Activated CD4-positive, alpha-beta T cell treated with anti-CD3 and anti-CD28 coated beads, Interleukin-2, amount 10 ng/mL, durations not matched to agents 24 days and 14 days (primary cell): ENCODE results near the gene REEP3. TPM values are rescaled to one million over a fixed set of nuclear protein-coding genes. Genes with fewer than 3 reads are reported as not detected.

Experiments
- DNase-seq: peaks from one replicate; pipeline ENCODE4 v3.0.0; 2022
- H3K27ac Mint-ChIP-seq: one replicate; pipeline ENCODE4 v1.8.0; 2022; ENCODE audit warnings: mild to moderate bottlenecking, mixed read lengths
- H3K27me3 Mint-ChIP-seq: one replicate; pipeline ENCODE4 v1.8.0; 2022; ENCODE audit warnings: mixed read lengths
- H3K36me3 Mint-ChIP-seq: one replicate; pipeline ENCODE4 v1.8.0; 2022; ENCODE audit warnings: low read depth, mild to moderate bottlenecking, mixed read lengths
- H3K4me1 Mint-ChIP-seq: one replicate; pipeline ENCODE4 v1.8.0; 2021; ENCODE audit warnings: mixed read lengths
- H3K4me3 Mint-ChIP-seq: one replicate; pipeline ENCODE4 v1.8.0; 2022; ENCODE audit warnings: mild to moderate bottlenecking, moderate library complexity, mixed read lengths
- H3K9me3 Mint-ChIP-seq: one replicate; pipeline ENCODE4 v1.8.0; 2021; ENCODE audit warnings: mixed read lengths
- intact Hi-C: fragments of 100-400 bp; cut with micrococcal nuclease; formaldehyde crosslinking; loops from one replicate; pipeline ENCODE4 v1.15.1; 2023
- total RNA-seq: library from RNA; stranded (reverse); gene quantifications from 2 replicates; pipeline ENCODE4 v1.2.3, GENCODE V29; 2022

Gene REEP3
- total RNA-seq, 1 donor from 2014 or later, result 23.6 TPM

GRCh38 chr10:63574011-63574410 lies 52.8 kb downstream of the REEP3 start:
- intact Hi-C loops, result no loop called here
- H3K4me3 Mint-ChIP-seq, result no peak overlapping the region
- H3K27ac Mint-ChIP-seq, result no peak overlapping the region
- no peaks in the 10 kb centered on the region for H3K9me3 Mint-ChIP-seq
- DNase-seq, result no peak
- H3K36me3 Mint-ChIP-seq, result peaks cover 27% of the 10 kb centered on the region
- no peaks in the 10 kb centered on the region for H3K27me3 Mint-ChIP-seq
- H3K4me1 Mint-ChIP-seq, result peaks cover 15% of the 10 kb centered on the region

GRCh38 chr10:63576501-63576900 lies 55.3 kb downstream of the REEP3 start:
- Mint-ChIP-seq H3K27me3 (no peaks in the 10 kb centered on the region), H3K9me3 (no peaks in the 10 kb centered on the region), H3K4me1 (peaks cover 15% of the 10 kb centered on the region), H3K4me3 (no peak overlapping the region), H3K36me3 (peaks cover 19% of the 10 kb centered on the region), H3K27ac (no peak overlapping the region)
- DNase-seq, result no peak
- intact Hi-C loops, result no loop called here

DNA sequence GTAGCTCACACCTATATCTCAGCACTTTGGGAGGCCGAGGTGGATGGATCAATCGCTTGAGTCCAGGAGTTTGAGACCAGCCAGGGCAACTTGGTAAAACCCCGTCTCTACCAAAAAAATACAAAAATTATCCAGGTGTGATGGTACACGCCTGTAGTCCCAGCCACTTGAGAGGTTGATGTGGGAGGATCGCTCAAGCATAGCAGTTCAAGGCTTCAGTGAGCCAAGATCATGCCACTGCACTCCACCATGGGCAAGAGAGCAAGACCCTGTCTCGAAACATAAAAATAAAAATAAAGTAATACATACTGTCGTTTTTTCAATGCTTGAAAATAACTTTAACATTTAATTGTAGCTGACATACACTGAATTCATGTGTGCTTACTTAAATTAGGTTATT lies 57.3 kb downstream of the REEP3 start:
- Mint-ChIP-seq H3K27me3 (no peaks in the 10 kb centered on the region), H3K36me3 (peaks cover 21% of the 10 kb centered on the region), H3K9me3 (no peaks in the 10 kb centered on the region), H3K4me3 (no peak overlapping the region), H3K4me1 (peaks cover 8% of the 10 kb centered on the region), H3K27ac (no peak overlapping the region)
- intact Hi-C loops, result no loop called here
- no peak for DNase-seq

DNA sequence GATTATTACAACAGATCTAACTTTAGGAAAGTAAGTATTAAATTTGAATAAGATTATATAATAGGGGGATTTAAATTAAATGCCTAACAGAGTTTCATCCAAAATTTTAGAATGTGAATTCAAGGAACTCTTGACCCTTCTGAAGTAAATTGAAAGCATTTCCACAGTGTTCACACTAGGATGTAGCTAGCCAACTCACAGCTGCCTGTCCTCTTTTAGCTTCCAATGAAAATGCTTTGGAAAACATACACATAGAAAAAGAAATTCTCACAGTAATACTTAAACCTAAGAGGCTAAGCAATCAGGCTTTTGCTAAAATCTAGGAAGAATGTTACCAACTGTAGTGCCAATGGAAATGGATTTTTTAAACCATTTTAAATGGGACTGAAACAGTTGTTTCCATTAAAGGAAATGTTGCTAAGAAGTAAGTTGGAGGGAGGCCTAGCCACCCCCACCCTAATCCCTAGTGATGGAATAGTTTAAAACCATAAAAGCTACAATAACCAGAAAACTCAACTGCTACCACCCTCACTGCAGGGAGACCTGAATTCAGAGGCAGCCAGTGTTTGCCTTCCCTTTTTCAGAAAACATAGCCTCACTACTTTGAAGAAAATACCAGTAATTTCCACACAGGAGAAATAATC lies 58.3 kb downstream of the REEP3 start:
- Mint-ChIP-seq H3K27ac (no peak overlapping the region), H3K4me1 (peaks cover 7% of the 10 kb centered on the region), H3K9me3 (no peaks in the 10 kb centered on the region), H3K27me3 (no peaks in the 10 kb centered on the region), H3K4me3 (no peak overlapping the region), H3K36me3 (peaks cover 21% of the 10 kb centered on the region)
- no peak for DNase-seq
- intact Hi-C loops, result no loop called here

GRCh38 chr10:63582690-63583089 lies 61.5 kb downstream of the REEP3 start:
- intact Hi-C loops, result no loop called here
- Mint-ChIP-seq H3K36me3 (peaks cover 6% of the 10 kb centered on the region), H3K27ac (no peak overlapping the region), H3K4me1 (no peaks in the 10 kb centered on the region), H3K4me3 (no peak overlapping the region), H3K9me3 (no peaks in the 10 kb centered on the region), H3K27me3 (no peaks in the 10 kb centered on the region)
- no peak for DNase-seq

GRCh38 chr10:63583397-63583796 lies 62.2 kb downstream of the REEP3 start:
- no peak overlapping the region for H3K4me3 Mint-ChIP-seq
- peaks cover 6% of the 10 kb centered on the region for H3K36me3 Mint-ChIP-seq
- intact Hi-C loops, result no loop called here
- H3K9me3 Mint-ChIP-seq, result no peaks in the 10 kb centered on the region
- H3K27ac Mint-ChIP-seq, result no peak overlapping the region
- no peaks in the 10 kb centered on the region for H3K27me3 Mint-ChIP-seq
- no peaks in the 10 kb centered on the region for H3K4me1 Mint-ChIP-seq
- no peak for DNase-seq

- H3K9me3 Mint-ChIP-seq, result no peaks in the 10 kb centered on the region
- H3K4me3 Mint-ChIP-seq, result no peak overlapping the region
- no peaks in the 10 kb centered on the region for H3K27me3 Mint-ChIP-seq
- no peak for DNase-seq
- intact Hi-C loops, result no loop called here
- H3K4me1 Mint-ChIP-seq, result no peaks in the 10 kb centered on the region
- no peak overlapping the region for H3K27ac Mint-ChIP-seq
- H3K36me3 Mint-ChIP-seq, result peaks cover 3% of the 10 kb centered on the region
These were observed 62.9 kb downstream of the REEP3 start for GRCh38 chr10:63583909-63584724.

GRCh38 chr10:63584725-63585035 lies 63.5 kb downstream of the REEP3 start:
- H3K36me3 Mint-ChIP-seq, result peaks cover 3% of the 10 kb centered on the region
- H3K4me3 Mint-ChIP-seq, result no peak overlapping the region

GRCh38 chr10:63585041-63585440 lies 63.8 kb downstream of the REEP3 start:
- no peak for DNase-seq
- H3K36me3 Mint-ChIP-seq, result peaks cover 3% of the 10 kb centered on the region

More at GRCh38 chr10:63584725-63585035, 63.5 kb downstream of the REEP3 start:
- Mint-ChIP-seq H3K27me3 (no peaks in the 10 kb centered on the region), H3K4me1 (peaks cover 2% of the 10 kb centered on the region), H3K9me3 (no peaks in the 10 kb centered on the region), H3K27ac (no peak overlapping the region)
- intact Hi-C loops, result no loop called here
- DNase-seq, result no peak

DNA sequence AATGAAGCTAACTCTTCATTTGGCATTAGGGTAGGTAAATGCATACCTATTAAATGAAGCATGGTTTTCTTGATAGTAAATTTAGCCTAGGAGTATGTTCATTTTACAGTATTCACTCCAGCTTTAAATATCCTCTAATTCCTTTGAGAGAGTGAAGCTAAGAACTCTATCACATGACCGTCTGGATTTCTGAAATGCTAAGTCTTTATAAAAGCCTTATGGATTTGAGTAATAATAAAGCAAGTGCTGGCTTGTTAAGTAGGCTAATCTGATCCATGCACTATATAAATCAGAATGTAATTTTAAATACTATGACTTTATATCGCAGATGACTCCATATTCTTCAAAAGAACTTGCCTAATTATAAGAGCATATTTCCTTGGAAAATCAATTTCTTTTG lies 64.8 kb downstream of the REEP3 start:
- peaks cover 2% of the 10 kb centered on the region for H3K4me1 Mint-ChIP-seq
- H3K4me3 Mint-ChIP-seq, result no peak overlapping the region

More at GRCh38 chr10:63585041-63585440, 63.8 kb downstream of the REEP3 start:
- Mint-ChIP-seq H3K9me3 (no peaks in the 10 kb centered on the region), H3K4me1 (peaks cover 2% of the 10 kb centered on the region), H3K27me3 (no peaks in the 10 kb centered on the region), H3K4me3 (no peak overlapping the region), H3K27ac (no peak overlapping the region)
- intact Hi-C loops, result no loop called here

DNA sequence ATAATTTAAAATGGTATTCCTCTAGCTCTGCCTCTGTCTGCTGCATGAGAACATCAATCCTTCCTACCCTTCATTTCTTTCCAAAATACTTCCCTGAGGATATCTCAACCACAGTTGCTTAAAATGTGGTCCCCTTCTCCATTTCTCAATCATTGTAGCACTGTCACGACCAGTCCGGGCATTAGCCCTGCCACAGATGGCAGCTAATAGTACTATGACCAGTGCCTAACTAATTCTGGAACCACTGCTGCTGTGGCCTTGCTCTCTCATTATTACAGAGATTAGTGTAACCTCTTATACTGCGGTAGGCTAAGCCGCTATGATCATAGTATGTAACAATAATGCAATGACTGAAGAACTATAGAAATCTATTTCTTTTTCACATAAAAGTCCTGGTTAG lies 66.0 kb downstream of the REEP3 start:
- no peak for DNase-seq
- no peaks in the 10 kb centered on the region for H3K27me3 Mint-ChIP-seq
- peaks cover 2% of the 10 kb centered on the region for H3K4me1 Mint-ChIP-seq
- no peak overlapping the region for H3K4me3 Mint-ChIP-seq
- intact Hi-C loops, result no loop called here
- no peaks in the 10 kb centered on the region for H3K9me3 Mint-ChIP-seq
- no peak overlapping the region for H3K27ac Mint-ChIP-seq
- peaks cover under 1% of the 10 kb centered on the region for H3K36me3 Mint-ChIP-seq

More for the DNA sequence above, 64.8 kb downstream of the REEP3 start:
- no peak for DNase-seq
- Mint-ChIP-seq H3K27me3 (no peaks in the 10 kb centered on the region), H3K36me3 (peaks cover 3% of the 10 kb centered on the region), H3K27ac (no peak overlapping the region), H3K9me3 (no peaks in the 10 kb centered on the region)
- intact Hi-C loops, result no loop called here

GRCh38 chr10:63588436-63589167 lies 67.4 kb downstream of the REEP3 start:
- no peaks in the 10 kb centered on the region for H3K9me3 Mint-ChIP-seq
- H3K4me3 Mint-ChIP-seq, result no peak overlapping the region
- DNase-seq, result no peak
- H3K36me3 Mint-ChIP-seq, result no peaks in the 10 kb centered on the region
- H3K4me1 Mint-ChIP-seq, result peaks cover 2% of the 10 kb centered on the region
- H3K27ac Mint-ChIP-seq, result no peak overlapping the region
- H3K27me3 Mint-ChIP-seq, result no peaks in the 10 kb centered on the region
- intact Hi-C loops, result no loop called here

DNA sequence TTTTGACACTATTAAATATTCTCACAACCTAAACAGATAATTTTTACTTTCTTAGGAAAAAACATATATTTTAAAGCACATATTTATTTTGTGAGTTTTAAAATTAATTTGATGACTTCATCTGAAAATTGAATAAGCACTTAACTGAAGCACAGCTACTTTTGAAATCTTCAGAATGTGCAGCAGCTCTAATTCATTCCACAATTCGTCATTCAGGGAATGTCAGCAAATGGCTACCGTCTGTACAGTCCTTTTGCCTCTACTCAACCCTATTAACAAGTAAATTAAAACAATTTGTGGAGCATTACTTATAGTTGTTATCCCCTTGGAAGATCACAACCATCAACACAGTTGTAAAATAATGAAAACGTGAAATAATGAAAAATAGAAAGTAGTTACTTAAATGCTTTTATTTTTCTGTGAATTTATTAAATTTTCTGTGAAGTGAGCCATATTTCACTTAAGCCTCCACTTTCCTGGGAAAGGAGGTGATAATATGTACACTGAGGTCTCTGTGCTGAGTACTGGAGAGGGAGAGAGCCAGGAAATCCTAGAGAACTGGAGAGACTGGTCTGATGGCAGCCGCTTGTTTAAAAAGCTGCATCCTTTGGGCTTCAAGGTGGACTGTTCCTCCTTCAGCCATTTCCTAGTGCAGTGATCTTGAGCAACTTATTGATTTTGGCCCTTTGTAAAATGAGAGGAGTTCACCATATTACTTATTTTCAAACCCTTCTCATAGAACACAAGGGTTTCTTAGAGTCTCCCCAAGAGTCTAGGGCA lies 70.6 kb downstream of the REEP3 start:
- no peak for DNase-seq
- Mint-ChIP-seq H3K36me3 (peaks cover 16% of the 10 kb centered on the region), H3K4me3 (no peak overlapping the region), H3K27ac (no peak overlapping the region), H3K27me3 (no peaks in the 10 kb centered on the region), H3K4me1 (peaks cover 5% of the 10 kb centered on the region), H3K9me3 (no peaks in the 10 kb centered on the region)
- intact Hi-C loops, result no loop called here
